ENCODE results near the gene C16orf86. TPM values are rescaled to one million over a fixed set of nuclear protein-coding genes. Genes with fewer than 3 reads are reported as not detected.
A peak's percentile ranks its signal among the peaks of the same experiment; 100 is the strongest.
"Not testable (repeated sequence)": the region's sequence is repeated elsewhere in the genome, so short reads cannot be mapped to it uniquely, and the experiment has no call there.

C16orf86 gene
- total and polyA plus RNA-seq, 12 donors = 0.57 to 17.9 (median 8.0) TPM

GRCh38 chr16:67679935-67680897 lies 13.6 kb downstream of the C16orf86 start:
- no peak overlapping the region for H3K27ac ChIP-seq
- 89 to 94% (median 93%) methylated on average over 10 of the region's 10 CpGs for WGBS, 4 donors
- intact Hi-C loops (cut with DNase I) = loop anchor here (10.0 kb wide), 3 partner anchors 135 to 355 kb away; no protein-coding TSS in a partner anchor
- no peaks in the 10 kb centered on the region for H3K27me3 ChIP-seq
- no peaks in the 10 kb centered on the region for H3K9me3 ChIP-seq (replicated peaks in 1 of 3)
- TF ChIP-seq POLR2A (IDR thresholded peaks at IDR 0.05) (no peak), CTCF (IDR thresholded peaks at IDR 0.05) (no peak)
- H3K4me3 ChIP-seq = no peak overlapping the region
- no peak for DNase-seq
- H3K36me3 ChIP-seq (replicated peaks in 1 of 2) = peaks cover 0 to 30% of the 10 kb centered on the region in 2 donors
- H3K4me1 ChIP-seq (replicated peaks in 1 of 2) = no peaks in the 10 kb centered on the region

GRCh38 chr16:67683767-67684166 lies 17.2 kb downstream of the C16orf86 start:
- H3K27ac ChIP-seq = no peak overlapping the region
- no peak for DNase-seq
- H3K27me3 ChIP-seq = no peaks in the 10 kb centered on the region
- 90 to 96% (median 94%) methylated on average over 4 of the region's 4 CpGs for WGBS, 4 donors
- intact Hi-C loops (cut with DNase I) = no loop called here
- H3K36me3 ChIP-seq (replicated peaks in 1 of 2) = peaks cover 0 to 29% of the 10 kb centered on the region in 2 donors
- H3K4me3 ChIP-seq = no peak overlapping the region
- TF ChIP-seq CTCF (IDR thresholded peaks at IDR 0.05) (no peak), POLR2A (IDR thresholded peaks at IDR 0.05) (no peak)
- no peaks in the 10 kb centered on the region for H3K9me3 ChIP-seq (replicated peaks in 1 of 3)
- no peaks in the 10 kb centered on the region for H3K4me1 ChIP-seq (replicated peaks in 1 of 2)

- Histone ChIP-seq H3K4me1 (replicated peaks in 1 of 2) (no peaks in the 10 kb centered on the region), H3K36me3 (replicated peaks in 1 of 2) (peaks cover 0 to 29% of the 10 kb centered on the region in 2 donors), H3K27ac (peak overlapping the region in 1 of 5 donors; percentile 56), H3K9me3 (replicated peaks in 1 of 3) (no peaks in the 10 kb centered on the region), H3K4me3 (no peak overlapping the region), H3K27me3 (no peaks in the 10 kb centered on the region)
- intact Hi-C loops (cut with DNase I) = no loop called here
- TF ChIP-seq POLR2A (IDR thresholded peaks at IDR 0.05) (no peak), CTCF (IDR thresholded peaks at IDR 0.05) (no peak)
- 85 to 91% (median 88%) methylated on average over 17 of the region's 17 CpGs for WGBS, 4 donors
- DNase-seq = no peak
These were observed 18.9 kb downstream of the C16orf86 start for GRCh38 chr16:67685388-67686112.

GRCh38 chr16:67693517-67694285 lies 27.1 kb downstream of the C16orf86 start:
- WGBS, 4 donors = 92 to 93% (median 92%) methylated on average over 8 of the region's 8 CpGs
- DNase-seq; H3K4me3 ChIP-seq; intact Hi-C loops (cut with DNase I); H3K9me3 ChIP-seq (replicated peaks in 1 of 3); H3K36me3 ChIP-seq (replicated peaks in 1 of 2); H3K4me1 ChIP-seq (replicated peaks in 1 of 2); H3K27me3 ChIP-seq; H3K27ac ChIP-seq: not testable (repeated sequence)

Data from adrenal gland (tissue), 12 donors.